ENCODE data around the gene LHX3.

LHX3 gene

GRCh38 chr9:136211441-136212344 is 6.8 kb upstream of the LHX3 start:
- H3K27ac ChIP-seq = no peak overlapping the region
- DNase-seq (ENCODE audit: low spot score) = no peak
- no peak for TF ChIP-seq CTCF (IDR thresholded peaks at IDR 0.05)
- no peak overlapping the region for H3K4me3 ChIP-seq

- no peak for TF ChIP-seq CTCF (IDR thresholded peaks at IDR 0.05)
- DNase-seq (ENCODE audit: low spot score) = no peak
- no peak overlapping the region for H3K4me3 ChIP-seq
- H3K27ac ChIP-seq = no peak overlapping the region
Observed at GRCh38 chr9:136211006-136211405, 6.1 kb upstream of the LHX3 start.

GRCh38 chr9:136210276-136210675 is 5.3 kb upstream of the LHX3 start:
- H3K4me3 ChIP-seq = no peak overlapping the region

GRCh38 chr9:136209786-136210185 is 4.9 kb upstream of the LHX3 start:
- no peak for DNase-seq (ENCODE audit: low spot score)
- TF ChIP-seq CTCF (IDR thresholded peaks at IDR 0.05) = no peak
- no peak overlapping the region for H3K27ac ChIP-seq
- no peak overlapping the region for H3K4me3 ChIP-seq

More at GRCh38 chr9:136210276-136210675, 5.3 kb upstream of the LHX3 start:
- no peak overlapping the region for H3K27ac ChIP-seq
- no peak for DNase-seq (ENCODE audit: low spot score)
- no peak for TF ChIP-seq CTCF (IDR thresholded peaks at IDR 0.05)

- DNase-seq (ENCODE audit: low spot score) = no peak
- no peak overlapping the region for H3K4me3 ChIP-seq
- no peak overlapping the region for H3K27ac ChIP-seq
- TF ChIP-seq CTCF (IDR thresholded peaks at IDR 0.05) = no peak
Observed at GRCh38 chr9:136209232-136209631, 4.3 kb upstream of the LHX3 start.

- DNase-seq (ENCODE audit: low spot score) = no peak
- Histone ChIP-seq H3K27ac (no peak overlapping the region), H3K4me3 (no peak overlapping the region)
- TF ChIP-seq CTCF (IDR thresholded peaks at IDR 0.05) = no peak
Observed at GRCh38 chr9:136208675-136209074, 3.7 kb upstream of the LHX3 start.

GRCh38 chr9:136207616-136208015 is 2.7 kb upstream of the LHX3 start:
- Histone ChIP-seq H3K4me3 (no peak overlapping the region), H3K27ac (no peak overlapping the region)
- TF ChIP-seq CTCF (IDR thresholded peaks at IDR 0.05) = no peak
- no peak for DNase-seq (ENCODE audit: low spot score)
